Suprapubic skin (tissue), 3 donors: ENCODE results near the gene CTCFL.

Experiments
- POLR2AphosphoS5 ChIP-seq, 3 donors: sonication (generic); formaldehyde crosslinking; IDR thresholded peaks; one replicate each; pipeline ENCODE4 v1.6.1; 2017; ENCODE audit warnings: antibody characterized with exemption in 3 of 3
- TF ChIP-seq, protein P1 (sequence below), 2 donors: fragments of 200-600 bp in 1 of 2; fragments of 450-650 bp in 1 of 2; sonication (generic) in 1 of 2; IDR thresholded peaks; one replicate each; pipeline ENCODE4 v1.5.1; 2016 to 2019; ENCODE audit warnings: antibody characterized with exemption in 2 of 2, mild to moderate bottlenecking in 1 of 2, moderate library complexity in 1 of 2

DNA sequence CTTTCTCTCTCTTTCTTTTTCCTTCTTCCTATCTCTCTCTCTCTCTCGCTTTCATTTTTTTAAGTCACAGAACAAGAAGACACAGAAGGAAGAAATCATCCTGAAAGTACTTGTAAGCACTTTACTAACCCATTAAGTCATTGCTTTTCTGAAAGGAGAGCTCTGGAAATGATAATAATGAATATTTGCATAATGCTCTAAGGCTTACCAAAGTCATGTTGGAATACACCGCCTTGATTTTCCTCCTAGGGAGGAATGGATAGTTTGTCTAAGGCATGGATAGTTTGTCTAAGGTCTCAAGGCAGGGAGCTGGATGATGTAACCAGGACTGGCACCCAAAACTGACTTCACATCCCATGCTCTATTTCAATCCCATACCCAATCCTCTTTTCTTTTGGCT is 12.9 kb upstream of the CTCFL start:
- no peak for TF ChIP-seq POLR2AphosphoS5 (IDR thresholded peaks at IDR 0.05)
- TF ChIP-seq, protein P1, sequence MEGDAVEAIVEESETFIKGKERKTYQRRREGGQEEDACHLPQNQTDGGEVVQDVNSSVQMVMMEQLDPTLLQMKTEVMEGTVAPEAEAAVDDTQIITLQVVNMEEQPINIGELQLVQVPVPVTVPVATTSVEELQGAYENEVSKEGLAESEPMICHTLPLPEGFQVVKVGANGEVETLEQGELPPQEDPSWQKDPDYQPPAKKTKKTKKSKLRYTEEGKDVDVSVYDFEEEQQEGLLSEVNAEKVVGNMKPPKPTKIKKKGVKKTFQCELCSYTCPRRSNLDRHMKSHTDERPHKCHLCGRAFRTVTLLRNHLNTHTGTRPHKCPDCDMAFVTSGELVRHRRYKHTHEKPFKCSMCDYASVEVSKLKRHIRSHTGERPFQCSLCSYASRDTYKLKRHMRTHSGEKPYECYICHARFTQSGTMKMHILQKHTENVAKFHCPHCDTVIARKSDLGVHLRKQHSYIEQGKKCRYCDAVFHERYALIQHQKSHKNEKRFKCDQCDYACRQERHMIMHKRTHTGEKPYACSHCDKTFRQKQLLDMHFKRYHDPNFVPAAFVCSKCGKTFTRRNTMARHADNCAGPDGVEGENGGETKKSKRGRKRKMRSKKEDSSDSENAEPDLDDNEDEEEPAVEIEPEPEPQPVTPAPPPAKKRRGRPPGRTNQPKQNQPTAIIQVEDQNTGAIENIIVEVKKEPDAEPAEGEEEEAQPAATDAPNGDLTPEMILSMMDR (IDR thresholded peaks at IDR 0.05): no peak
